NCI-H510A treated with DMSO at 0.1 percent for 48 hours (cell line): Measurements from ENCODE around the gene CAMK2D.
A peak's percentile ranks its signal among the peaks of the same experiment; 100 is the strongest.

Experiments used
- DNase-seq: peaks from one replicate; lab custom pipeline; 2025; lab: John Stamatoyannopoulos, UW

The CAMK2D gene

GRCh38 chr4:113522433-113522832 is 239.1 kb downstream of the CAMK2D start:
- no peak for DNase-seq

- no peak for DNase-seq
These were observed 248.2 kb downstream of the CAMK2D start for GRCh38 chr4:113513382-113513781.

- no peak for DNase-seq
These were observed 248.7 kb downstream of the CAMK2D start for GRCh38 chr4:113512880-113513279.

GRCh38 chr4:113511944-113512343 is 249.6 kb downstream of the CAMK2D start:
- no peak for DNase-seq

- DNase-seq: no peak
These were observed 251.7 kb downstream of the CAMK2D start for GRCh38 chr4:113509851-113510250.

GRCh38 chr4:113505044-113505443 is 256.5 kb downstream of the CAMK2D start:
- no peak for DNase-seq

GRCh38 chr4:113504422-113504821 is 257.1 kb downstream of the CAMK2D start:
- no peak for DNase-seq

- DNase-seq: no peak
These were observed 257.8 kb downstream of the CAMK2D start for GRCh38 chr4:113503691-113504090.

GRCh38 chr4:113502906-113503305 is 258.6 kb downstream of the CAMK2D start:
- no peak for DNase-seq

- DNase-seq: no peak
These were observed 259.1 kb downstream of the CAMK2D start for GRCh38 chr4:113502476-113502875.

GRCh38 chr4:113500424-113500823 is 261.1 kb downstream of the CAMK2D start:
- no peak for DNase-seq

- no peak for DNase-seq
These were observed 261.8 kb downstream of the CAMK2D start for GRCh38 chr4:113499696-113500095.

GRCh38 chr4:113499166-113499565 is 262.4 kb downstream of the CAMK2D start:
- DNase-seq: peak; percentile 10

- no peak for DNase-seq
These were observed 264.2 kb downstream of the CAMK2D start for GRCh38 chr4:113497154-113497884.

- DNase-seq: no peak
These were observed 264.8 kb downstream of the CAMK2D start for GRCh38 chr4:113496698-113497097.

GRCh38 chr4:113495790-113496189 is 265.7 kb downstream of the CAMK2D start:
- no peak for DNase-seq

GRCh38 chr4:113483131-113483530 is 278.4 kb downstream of the CAMK2D start:
- DNase-seq: no peak

GRCh38 chr4:113482325-113482724 is 279.2 kb downstream of the CAMK2D start:
- no peak for DNase-seq

GRCh38 chr4:113481820-113482219 is 279.7 kb downstream of the CAMK2D start:
- no peak for DNase-seq

- no peak for DNase-seq
These were observed 281.4 kb downstream of the CAMK2D start for GRCh38 chr4:113480109-113480508.

GRCh38 chr4:113478032-113478431 is 283.5 kb downstream of the CAMK2D start:
- no peak for DNase-seq

GRCh38 chr4:113476800-113477199 is 284.7 kb downstream of the CAMK2D start:
- DNase-seq: no peak

- DNase-seq: no peak
These were observed 287.5 kb downstream of the CAMK2D start for GRCh38 chr4:113474017-113474416.

GRCh38 chr4:113472864-113473263 is 288.7 kb downstream of the CAMK2D start:
- no peak for DNase-seq
